WERI-Rb-1 (cell line): Measurements from ENCODE around the gene VN1R2.
"Not testable (repeated sequence)": the region's sequence is repeated elsewhere in the genome, so short reads cannot be mapped to it uniquely, and the experiment has no call there.

ENCODE experiments used
- DNase-seq: peaks from one replicate; pipeline ENCODE4 v3.0.0-alpha.2; 2020
- H3K27ac ChIP-seq: fragments of 250-450 bp; sonication (Bioruptor Pico); 2 replicates; pipeline ENCODE4 v1.5.1; 2020; ENCODE audit warnings: mild to moderate bottlenecking, moderate library complexity
- H3K27me3 ChIP-seq: fragments of 250-450 bp; sonication (Bioruptor Pico); 2 replicates; pipeline ENCODE4 v1.5.1; 2021; ENCODE audit warnings: mild to moderate bottlenecking, low read depth, moderate library complexity; ENCODE audit not compliant: insufficient read depth, severe bottlenecking
- H3K36me3 ChIP-seq: fragments of 250-450 bp; sonication (Bioruptor Pico); 2 replicates; pipeline ENCODE4 v1.5.1; 2020; ENCODE audit warnings: mild to moderate bottlenecking, moderate library complexity
- H3K4me3 ChIP-seq: 2 replicates; pipeline ENCODE4 v1.5.1; 2011; ENCODE audit warnings: low read depth, mild to moderate bottlenecking, control low read depth, low read length
- H3K9me3 ChIP-seq: fragments of 250-450 bp; sonication (Bioruptor Pico); 2 replicates; pipeline ENCODE4 v1.5.1; 2021; ENCODE audit warnings: mild to moderate bottlenecking, moderate library complexity; ENCODE audit not compliant: severe bottlenecking
- TF ChIP-seq, protein P1 (sequence below): IDR thresholded peaks from 2 replicates; pipeline ENCODE4 v1.5.1; 2011; ENCODE audit warnings: low read depth, mild to moderate bottlenecking, control low read depth, inconsistent platforms, low read length

The VN1R2 gene

DNA sequence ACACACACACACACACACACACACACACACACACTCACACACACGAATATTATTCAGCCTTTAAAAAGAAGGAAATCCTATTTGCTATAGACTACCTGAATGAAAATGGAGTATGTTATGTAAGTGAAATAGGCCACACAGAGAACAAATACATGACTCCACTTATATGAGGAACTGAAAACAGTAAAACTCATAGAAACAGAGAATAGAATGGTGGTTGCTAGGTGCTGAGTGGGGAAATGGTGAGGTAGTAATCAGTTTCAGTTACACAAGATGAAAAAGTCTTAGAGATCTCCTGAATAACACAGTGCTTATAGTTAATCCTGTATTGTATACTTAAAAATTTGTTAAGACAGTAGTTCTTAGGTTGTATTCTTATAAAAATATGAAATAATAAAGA, 11.6 kb upstream of the VN1R2 start:
- no peaks in the 10 kb centered on the region for H3K9me3 ChIP-seq
- H3K36me3 ChIP-seq: peaks cover 46% of the 10 kb centered on the region
- H3K27ac ChIP-seq: no peak overlapping the region
- TF ChIP-seq, protein P1, sequence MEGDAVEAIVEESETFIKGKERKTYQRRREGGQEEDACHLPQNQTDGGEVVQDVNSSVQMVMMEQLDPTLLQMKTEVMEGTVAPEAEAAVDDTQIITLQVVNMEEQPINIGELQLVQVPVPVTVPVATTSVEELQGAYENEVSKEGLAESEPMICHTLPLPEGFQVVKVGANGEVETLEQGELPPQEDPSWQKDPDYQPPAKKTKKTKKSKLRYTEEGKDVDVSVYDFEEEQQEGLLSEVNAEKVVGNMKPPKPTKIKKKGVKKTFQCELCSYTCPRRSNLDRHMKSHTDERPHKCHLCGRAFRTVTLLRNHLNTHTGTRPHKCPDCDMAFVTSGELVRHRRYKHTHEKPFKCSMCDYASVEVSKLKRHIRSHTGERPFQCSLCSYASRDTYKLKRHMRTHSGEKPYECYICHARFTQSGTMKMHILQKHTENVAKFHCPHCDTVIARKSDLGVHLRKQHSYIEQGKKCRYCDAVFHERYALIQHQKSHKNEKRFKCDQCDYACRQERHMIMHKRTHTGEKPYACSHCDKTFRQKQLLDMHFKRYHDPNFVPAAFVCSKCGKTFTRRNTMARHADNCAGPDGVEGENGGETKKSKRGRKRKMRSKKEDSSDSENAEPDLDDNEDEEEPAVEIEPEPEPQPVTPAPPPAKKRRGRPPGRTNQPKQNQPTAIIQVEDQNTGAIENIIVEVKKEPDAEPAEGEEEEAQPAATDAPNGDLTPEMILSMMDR: no peak
- no peak for DNase-seq
- no peaks in the 10 kb centered on the region for H3K27me3 ChIP-seq
- no peak overlapping the region for H3K4me3 ChIP-seq

DNA sequence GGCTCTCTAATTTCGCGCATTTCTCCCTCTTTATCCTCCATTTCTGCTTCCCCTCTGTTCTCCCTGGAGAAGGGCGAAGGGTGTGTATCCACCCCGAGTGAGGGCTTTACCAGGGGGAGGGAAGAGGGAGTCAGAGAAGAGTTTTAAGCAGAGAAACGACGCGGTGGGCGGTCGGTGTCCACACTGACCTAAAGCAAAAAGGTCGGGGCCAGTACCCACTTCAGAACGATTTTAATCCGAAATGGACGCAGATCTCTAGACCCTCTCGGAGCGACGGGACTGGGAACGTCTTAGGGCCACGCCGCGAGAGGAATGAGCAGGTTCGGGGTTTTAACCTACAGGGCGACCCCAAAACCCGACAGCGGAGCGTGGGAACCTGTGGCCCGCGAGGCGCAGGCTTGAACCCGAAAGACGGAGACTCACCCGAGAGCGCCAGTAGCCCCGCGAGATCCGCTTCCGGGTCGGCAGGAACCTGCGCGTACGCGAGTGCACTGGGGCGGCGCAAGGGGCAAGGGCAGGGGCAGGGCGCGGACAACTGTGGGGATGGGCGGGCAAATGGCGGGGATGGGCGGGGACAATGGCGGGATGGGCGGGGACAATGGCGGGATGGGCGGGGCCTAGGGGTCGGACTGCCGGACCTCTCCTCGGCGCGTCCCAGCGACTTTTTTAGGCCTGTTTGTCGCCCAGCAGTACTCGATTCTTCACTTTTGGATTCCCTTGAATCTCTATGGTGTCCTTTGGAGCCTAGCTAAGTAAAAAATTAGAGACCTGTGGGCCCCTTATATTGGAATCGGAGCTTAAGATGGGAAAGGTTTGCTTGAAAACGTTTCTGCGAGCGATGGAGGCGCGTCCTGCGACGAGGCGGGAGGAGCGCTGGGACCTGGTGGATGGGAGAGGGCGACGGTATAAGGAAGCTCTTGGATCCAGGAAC, 3.4 kb upstream of the VN1R2 start, which contains the start of gene ZNF677:
Gene ZNF677, minus strand, starts transcription at position 463 of the 931 bp plus-strand sequence. CDS start 3,323 bp downstream, outside the sequence.
- peaks cover 32% of the 10 kb centered on the region for H3K36me3 ChIP-seq
- peaks cover 18% of the 10 kb centered on the region for H3K9me3 ChIP-seq
- H3K27me3 ChIP-seq: peaks cover 5% of the 10 kb centered on the region
- H3K4me3 ChIP-seq: peak within 1 kb of the TSS; percentile 97
- H3K27ac ChIP-seq: peak within 1 kb of the TSS; percentile 55
- TF ChIP-seq, protein P1: no peak
- DNase-seq: peak; percentile 91

GRCh38 chr19:53267623-53268022, 9.5 kb downstream of the VN1R2 start, which contains the start of gene VN1R4:
Gene VN1R4, minus strand, starts transcription at chr19:53267723. Its CDS starts 58 bp downstream, at chr19:53267665.
- not testable (repeated sequence) for H3K9me3 ChIP-seq

DNA sequence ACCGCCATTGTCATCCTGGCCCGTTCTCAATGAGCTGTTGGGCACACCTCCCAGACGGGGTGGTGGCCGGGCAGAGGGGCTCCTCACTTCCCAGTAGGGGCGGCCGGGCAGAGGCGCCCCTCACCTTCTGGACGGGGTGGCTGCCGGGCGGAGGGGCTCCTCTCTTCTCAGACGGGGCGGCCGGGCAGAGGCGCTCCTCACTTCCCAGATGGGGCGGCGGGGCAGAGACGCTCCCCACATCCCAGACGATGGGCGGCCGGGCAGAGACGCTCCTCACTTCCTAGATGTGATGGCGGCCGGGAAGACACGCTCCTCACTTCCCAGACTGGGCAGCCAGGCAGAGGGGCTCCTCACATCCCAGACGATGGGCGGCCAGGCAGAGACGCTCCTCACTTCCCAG, 11.8 kb downstream of the VN1R2 start:
- H3K9me3 ChIP-seq, H3K27ac ChIP-seq, DNase-seq, H3K36me3 ChIP-seq, H3K4me3 ChIP-seq: not testable (repeated sequence)
- peaks cover 56% of the 10 kb centered on the region for H3K27me3 ChIP-seq

More at GRCh38 chr19:53267623-53268022, 9.5 kb downstream of the VN1R2 start, which contains the start of gene VN1R4:
- H3K36me3 ChIP-seq, H3K4me3 ChIP-seq, H3K27ac ChIP-seq, DNase-seq: not testable (repeated sequence)
- H3K27me3 ChIP-seq: peaks cover 61% of the 10 kb centered on the region

DNA sequence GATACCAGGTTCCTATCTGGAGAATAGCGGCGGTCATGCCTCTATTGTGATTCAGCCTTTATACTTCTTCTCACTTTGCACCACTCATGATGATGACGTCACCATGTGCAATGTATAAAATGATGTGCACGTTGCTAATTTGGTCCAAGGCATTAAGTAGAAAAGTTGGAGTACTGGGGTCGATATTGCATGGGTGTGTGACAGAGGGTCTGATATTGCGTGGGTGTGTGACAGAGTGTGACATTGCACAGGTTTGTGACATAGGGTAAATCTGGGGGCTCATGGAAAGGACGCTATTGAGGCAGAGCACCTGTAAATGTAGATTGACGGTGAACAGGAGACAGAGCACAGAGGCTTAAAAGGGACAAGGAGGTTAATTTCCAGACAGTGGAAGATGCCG, 14.0 kb downstream of the VN1R2 start:
- Histone ChIP-seq H3K27me3 (peaks cover 60% of the 10 kb centered on the region), H3K9me3 (peaks cover 6% of the 10 kb centered on the region), H3K36me3 (no peaks in the 10 kb centered on the region), H3K27ac (no peak overlapping the region), H3K4me3 (no peak overlapping the region)
- DNase-seq: no peak
- TF ChIP-seq, protein P1: no peak

DNA sequence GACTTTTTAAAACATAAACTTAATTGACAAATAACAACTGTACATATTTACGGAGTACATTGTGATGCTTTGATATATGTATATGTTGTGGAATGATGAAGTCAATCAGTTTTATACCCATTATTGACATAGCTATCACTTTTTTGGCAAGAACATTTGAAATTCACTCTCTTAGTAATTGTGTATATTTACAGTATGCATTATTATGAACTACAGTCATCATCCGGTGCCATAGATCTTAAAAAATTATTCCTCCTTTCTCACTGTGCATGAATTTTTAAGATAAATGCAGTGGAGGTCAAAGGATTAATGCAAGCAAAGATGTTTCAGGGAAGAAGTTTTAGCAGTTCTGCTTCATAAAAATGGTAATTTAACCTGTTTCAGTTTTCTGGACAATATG, 17.4 kb downstream of the VN1R2 start:
- H3K27me3 ChIP-seq: peaks cover 75% of the 10 kb centered on the region
- H3K36me3 ChIP-seq: no peaks in the 10 kb centered on the region
- TF ChIP-seq, protein P1: no peak
- H3K9me3 ChIP-seq: peaks cover 7% of the 10 kb centered on the region
- no peak overlapping the region for H3K27ac ChIP-seq
- H3K4me3 ChIP-seq: no peak overlapping the region
- DNase-seq: no peak

GRCh38 chr19:53281947-53282346, 23.9 kb downstream of the VN1R2 start:
- not testable (repeated sequence) for H3K36me3 ChIP-seq, DNase-seq, H3K4me3 ChIP-seq, H3K27ac ChIP-seq, H3K9me3 ChIP-seq
- H3K27me3 ChIP-seq: peaks cover 58% of the 10 kb centered on the region
